NCI-H2227 treated with DMSO at 0.1 percent for 48 hours (cell line): ENCODE results near the gene SORCS2.
"Not testable (repeated sequence)": the region's sequence is repeated elsewhere in the genome, so short reads cannot be mapped to it uniquely, and the experiment has no call there.

ENCODE experiments used
- DNase-seq: peaks from one replicate; lab custom pipeline; 2025; lab: John Stamatoyannopoulos, UW

SORCS2 gene

DNA sequence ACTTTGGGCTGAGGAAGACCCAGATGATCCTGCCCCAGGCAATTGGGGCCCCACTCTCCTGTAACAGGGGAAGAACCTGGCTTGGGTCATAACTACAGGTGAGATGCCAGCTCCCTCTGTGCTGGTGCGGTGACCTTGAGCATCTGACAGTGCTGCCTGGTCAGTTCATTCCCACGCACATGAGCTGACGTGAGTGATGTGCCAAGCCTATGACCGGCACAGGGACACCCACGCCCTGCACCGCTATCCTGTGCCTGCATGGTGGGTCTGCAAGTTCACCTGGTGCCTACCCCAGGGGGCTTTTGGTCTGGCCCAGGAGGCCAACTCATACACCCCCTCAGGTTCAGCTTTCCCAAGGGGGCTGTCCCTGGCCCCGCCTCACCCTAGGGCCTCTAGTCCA is 366.1 kb downstream of the SORCS2 start:
- no peak for DNase-seq

DNA sequence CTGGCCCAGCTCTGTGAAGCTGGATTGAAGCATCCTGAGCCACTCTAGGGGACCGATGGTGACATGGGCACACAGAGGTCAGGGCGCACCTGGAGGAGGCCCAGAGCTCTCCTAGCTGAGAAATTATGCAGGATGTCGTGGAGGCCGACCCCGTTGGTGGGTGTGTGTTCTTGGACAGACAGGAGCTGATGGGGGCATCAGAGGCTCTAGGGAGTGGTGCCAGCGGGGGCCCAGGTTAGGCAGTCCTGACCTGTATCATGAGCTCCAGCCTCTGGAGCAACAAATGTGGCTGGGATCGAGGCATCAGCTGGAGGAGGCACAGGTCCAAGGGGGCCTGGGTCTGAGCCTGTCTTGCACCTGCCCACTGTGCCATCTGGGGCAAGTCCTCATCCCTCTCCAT is 367.0 kb downstream of the SORCS2 start:
- DNase-seq: no peak

DNA sequence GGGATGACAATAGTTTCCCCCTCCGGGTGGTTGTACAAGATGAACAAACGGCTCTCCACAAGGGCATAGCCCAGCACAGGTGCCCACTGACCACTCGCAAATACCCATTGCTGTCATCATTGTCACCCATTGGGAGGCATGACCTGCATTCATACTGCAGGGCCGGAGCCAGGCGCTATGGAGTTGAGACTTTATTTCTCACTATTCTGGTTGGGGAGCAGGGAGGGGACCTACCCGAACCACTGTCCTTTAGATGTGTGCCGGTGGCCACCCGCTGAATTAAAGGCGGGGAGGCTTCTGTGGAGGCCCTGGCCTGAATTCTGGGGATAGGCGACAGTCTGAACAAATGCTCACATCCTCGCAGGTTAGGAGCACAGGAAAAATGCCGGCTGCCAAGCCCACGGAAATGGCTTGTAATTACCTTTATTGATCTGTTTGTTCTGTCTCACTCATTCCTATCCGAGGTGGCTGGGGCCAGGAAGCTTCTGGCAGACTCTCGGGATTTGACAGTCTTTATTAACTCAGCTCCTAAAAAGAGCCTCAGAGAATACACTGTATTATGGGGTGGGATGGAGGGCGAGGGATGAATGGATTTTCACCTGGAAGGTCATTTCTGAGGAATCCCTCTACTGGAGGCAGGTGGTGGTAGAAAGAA is 367.5 kb downstream of the SORCS2 start:
- peak; percentile 34 for DNase-seq

DNA sequence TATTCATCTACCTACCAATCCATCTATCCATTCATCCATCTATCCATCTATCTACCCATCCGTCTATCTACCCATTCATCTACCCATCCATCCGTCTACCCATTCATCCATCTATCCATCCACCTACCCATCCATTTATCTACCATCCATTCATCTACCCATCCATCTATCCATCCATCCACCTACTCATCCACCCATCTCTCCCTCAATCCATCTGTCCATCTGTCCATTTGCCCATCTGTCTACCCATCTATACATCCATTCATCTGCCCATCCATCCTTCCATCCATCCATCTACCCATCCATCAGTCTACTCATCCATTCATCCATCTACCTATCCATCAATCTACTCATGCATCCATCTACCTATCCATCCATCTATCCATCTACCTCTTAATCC is 369.2 kb downstream of the SORCS2 start:
- DNase-seq: no peak

DNA sequence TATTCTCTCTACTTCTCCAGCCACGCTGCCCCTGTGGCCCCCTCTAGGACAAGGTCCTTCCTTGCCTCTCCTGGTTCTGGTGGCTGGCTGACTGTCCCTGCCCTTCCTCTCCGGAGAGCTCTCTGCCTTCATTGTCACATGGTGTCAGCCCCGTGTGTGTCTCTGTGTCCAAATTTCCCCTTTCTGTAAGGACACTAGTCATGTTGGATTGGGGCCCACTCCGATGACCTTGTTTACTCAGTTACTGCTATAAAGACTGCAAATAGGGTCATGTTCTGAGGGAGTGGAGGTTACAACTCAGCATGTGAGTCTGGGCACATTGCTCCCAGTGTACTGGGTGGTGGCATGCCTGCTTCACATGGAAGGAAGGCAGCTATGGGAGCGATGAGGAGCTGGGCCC is 371.9 kb downstream of the SORCS2 start:
- DNase-seq: no peak

DNA sequence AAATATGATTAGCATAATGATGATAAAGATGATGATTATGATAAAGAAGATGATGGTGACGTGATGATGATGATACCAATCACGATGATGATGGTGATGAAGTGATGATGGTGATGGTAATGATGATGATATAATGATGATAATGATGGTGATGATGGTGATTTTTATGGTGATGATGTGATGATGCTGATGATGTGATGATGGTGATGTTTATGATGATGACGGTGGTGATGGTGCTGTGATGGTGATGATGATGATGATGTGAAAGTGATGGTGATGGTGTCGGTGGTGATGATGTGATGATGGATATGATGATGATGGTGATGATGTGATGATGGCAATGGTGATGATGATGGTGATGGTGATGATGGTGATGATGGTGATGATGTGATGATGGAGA is 373.1 kb downstream of the SORCS2 start:
- DNase-seq: no peak

DNA sequence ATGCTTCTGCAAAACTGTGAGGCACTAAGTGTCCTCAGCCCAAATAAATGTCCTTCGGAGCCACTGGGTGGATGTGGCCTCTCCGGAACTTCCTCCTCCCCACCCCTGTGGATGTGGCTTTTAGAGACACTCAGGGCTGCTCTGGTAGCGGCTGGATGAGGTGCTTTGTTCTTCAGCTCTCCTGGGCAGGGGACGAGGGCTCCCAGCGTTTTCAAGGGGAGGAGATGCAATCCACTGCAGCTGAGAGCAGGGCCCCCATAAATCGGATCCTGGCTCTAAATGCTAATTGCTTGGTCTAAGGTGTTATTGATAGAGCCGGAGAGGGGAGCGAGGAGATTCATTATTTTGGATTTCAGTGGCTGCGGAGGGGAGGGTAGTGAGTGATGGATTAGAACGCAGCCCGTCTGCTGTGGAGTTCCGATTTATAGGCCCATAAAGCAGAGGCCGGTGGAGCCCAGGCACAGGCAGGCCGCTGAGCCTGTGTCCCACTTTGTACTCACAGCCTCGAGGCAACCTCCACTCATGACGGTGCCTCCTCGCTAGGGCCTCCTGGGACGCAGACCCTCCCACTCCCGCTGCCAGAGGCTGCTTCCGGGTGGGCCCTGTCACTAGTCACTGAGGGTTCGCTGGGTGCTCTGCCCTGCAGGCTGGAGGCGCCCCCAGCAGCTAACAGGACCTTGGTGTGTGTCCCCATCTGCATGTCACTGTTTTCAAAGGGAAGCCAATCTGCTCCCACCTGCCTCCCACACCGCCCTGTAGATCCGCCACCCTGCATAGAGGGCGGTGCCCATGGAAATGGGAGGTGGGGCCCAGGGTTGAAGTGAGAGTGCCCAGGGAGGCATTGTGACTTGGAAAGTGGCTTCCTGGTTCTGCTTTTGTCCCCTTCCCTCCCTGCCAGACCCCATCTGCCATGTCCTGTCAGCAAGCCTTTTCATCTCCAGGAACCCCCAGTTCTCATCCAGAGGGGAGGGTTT is 377.8 kb downstream of the SORCS2 start:
- DNase-seq: no peak

DNA sequence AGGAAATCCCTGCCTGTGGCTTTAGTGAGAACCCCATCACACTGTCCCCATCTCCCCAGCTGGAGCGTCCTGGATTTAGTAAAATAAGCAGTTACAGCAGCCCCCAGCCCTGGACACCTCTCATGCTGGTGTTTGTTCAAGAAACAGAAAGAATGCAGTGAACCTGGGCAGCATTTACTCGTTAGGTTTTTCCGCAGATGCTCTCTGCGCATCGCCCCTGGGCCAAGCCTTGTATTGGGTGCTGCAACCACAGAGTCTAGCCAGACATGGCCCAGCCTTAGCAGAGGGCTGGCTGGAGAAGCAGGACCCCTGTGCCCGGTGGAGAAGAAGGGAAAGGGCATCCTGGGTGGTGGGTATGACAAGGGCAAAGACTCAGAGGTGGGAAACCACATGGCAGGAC is 378.7 kb downstream of the SORCS2 start:
- DNase-seq: no peak

DNA sequence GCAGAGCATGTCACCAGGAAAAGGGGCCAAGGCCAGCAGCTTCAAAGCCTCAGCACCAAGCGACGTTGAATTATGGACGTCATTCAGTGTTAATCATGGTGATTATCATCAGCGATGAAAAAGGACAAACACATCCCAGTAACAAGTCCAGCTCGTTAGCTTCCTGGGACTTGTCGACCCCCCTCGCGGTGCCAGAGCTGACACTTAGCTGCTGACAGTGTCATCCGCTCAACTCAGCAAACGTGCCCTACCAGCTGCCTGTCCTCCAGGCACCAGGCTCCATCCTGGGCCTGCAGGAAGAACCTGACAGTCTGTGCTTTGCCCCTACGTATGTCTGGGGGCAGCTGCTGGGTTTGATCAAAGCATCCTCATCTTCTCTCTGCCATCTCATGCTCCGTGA is 379.4 kb downstream of the SORCS2 start:
- DNase-seq: no peak

DNA sequence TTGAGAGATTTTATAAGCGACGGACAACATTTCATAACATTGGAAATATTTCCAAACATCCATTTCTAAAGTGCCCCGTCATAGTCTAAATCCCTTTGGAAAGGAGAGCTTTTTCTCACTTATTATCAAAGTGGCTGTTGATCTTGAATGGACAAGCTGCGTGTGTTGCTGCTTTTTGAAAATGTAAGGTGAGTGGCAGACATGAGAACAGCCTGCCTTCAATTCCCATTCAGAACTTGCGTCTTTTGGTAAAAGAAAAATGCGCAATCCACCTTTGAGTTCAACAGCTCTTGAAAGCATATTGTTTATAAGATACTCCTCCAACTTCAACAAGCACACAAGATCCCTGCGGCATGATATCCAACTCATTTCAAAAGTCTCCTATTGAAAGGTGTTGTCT is 380.6 kb downstream of the SORCS2 start:
- DNase-seq: no peak

DNA sequence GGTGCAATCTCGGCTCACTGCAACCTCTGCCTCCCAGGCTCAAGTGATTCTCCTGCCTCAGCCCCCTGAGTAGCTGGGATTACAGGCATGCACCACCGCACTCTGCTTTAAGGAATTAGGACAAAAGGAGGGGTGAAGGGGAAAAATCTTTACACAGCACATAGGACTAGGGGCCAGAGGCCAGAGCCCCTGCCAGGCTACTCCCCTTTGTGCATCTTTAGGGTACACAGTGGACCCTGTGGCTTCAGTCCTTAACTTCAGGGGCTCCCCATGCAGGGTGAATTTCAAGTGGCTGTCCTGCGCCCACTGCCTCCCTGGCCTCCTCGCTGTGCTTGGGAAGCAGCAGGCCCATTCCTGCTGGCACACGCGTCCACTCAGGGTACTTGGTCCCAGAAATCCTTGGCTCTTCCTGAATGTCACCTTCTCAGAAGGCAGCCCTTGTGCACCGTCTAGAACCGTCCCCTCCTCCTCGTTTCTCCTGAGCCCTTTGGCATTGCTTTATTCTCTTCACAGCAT is 381.3 kb downstream of the SORCS2 start:
- no peak for DNase-seq

DNA sequence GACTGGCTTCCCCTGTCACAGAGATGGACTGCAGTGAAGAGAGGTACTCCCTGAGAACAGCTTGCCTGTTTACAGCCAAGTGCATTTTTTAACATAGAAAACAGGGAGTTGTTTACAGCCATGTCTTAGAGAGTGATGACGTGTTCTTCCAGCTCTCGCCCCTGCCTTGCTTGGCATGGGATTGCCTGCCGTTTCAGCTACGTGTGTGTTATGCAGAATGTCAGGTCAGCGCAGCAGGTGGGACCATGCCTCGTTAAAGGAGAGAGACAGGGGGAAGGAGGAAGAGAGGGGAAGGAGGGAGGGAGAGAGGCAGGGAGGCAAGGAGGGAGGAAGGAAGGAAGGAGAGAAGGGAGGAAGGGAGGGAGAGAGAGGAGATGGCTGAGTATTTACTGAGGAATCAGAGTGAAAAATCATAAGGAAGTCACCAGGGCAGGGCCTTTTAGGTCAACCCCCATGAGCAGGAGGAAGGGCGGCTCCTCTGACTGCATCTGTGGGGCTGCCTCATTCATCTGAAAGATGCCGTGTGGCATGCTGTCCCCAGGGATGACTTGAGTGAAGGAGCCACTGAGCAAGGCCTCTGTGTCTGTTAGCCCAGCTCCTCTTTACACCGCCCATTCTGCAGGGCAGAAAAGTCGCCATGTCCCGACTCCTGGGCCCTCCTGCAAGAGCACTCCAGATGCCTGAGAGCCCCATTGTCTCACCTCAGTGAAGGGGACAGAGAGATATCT is 382.1 kb downstream of the SORCS2 start:
- DNase-seq: no peak

DNA sequence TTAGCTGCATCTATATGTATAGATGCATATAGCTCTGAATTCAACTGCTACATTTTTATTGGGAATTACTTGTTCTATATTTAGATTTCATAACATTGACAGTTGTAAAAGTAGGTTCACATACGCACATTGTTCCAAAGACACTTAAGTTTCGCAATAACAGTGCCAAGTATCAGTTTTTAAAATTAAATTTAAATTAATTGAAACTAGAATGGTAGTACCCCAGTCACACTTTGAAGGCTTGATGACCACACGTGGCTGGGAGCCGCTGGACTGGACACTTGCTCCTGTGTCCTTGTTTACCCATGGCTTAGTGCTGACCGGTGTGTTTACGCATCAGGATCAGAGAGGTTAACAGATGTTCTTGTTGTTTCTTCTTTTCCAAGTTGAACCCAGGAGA is 383.1 kb downstream of the SORCS2 start:
- DNase-seq: no peak

DNA sequence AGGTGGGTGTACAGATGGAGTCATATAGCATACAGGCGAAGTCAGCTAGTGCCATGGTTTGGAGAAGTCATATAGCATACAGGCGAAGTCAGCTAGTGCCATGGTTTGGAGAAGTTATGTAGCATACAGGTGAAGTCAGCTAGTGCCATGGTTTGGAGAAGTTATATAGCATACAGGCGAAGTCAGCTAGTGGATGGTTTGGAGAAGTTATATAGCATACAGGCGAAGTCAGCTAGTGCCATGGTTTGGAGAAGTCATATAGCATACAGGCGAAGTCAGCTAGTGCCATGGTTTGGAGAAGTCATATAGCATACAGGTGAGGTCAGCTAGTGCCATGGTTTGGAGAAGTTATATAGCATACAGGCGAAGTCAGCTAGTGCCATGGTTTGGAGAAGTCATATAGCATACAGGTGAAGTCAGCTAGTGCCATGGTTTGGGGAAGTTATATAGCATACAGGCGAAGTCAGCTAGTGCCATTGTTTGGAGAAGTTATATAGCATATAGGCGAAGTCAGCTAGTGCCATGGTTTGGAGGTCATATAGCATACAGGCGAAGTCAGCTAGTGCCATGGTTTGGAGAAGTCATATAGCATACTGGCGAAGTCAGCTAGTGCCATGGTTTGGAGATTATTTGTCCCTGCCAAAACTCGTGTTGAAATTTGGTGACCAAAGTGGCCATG is 385.2 kb downstream of the SORCS2 start:
- not testable (repeated sequence) for DNase-seq

DNA sequence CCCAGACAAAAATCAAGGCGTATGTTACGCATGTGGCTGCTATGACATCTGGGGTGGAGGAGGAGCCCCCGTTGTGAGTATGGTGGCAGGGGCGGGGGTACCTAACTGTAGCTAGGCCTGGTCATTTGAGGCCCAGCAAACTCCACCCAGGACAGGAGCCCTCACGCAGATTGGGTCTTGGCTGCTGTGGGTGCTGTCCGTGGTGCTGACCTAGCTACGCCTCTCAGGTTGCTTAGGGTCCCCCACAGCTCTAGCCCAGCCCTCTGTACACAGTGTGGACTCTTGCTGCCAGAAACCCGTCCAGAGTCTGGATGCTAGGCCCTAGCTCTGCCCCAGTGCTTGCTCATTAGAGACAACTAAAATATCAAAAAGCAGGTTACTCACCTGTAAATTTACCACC is 389.1 kb downstream of the SORCS2 start:
- no peak for DNase-seq

DNA sequence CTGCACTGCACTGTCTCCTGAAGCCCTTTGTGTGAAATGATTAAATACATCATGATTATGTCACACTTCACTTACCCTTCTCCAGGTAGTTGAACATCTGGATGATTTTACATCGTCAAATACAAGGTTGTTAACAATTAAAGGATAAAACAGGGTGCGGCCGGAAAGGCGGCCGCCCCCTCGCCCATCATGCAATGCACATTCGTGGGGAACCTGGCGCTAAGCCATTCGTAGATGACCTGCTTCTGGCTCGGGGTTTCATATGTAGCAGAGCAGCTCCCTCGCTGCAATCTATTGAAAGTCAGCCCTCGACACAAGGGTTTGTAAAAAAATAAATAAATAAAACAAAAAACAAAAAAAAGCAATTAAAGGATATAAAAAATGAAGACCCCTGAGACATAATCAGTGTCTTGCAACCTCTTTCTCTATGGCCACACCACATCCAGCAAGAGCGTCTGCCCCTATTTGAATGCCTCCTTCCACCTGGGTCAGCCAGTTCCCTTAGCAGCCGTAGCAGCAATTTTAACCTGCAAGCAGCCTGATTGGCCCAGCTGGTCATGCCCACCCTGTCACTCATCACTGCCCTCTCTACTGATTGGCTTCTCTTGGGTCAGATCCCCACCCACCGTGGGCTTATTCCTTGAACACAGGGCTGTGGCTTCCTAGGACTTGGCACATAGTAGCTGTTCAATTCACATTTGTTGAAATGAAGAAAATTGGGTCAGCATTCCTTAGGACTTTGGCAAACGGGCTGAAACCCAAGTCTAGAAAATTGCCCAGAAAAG is 390.2 kb downstream of the SORCS2 start:
- no peak for DNase-seq

DNA sequence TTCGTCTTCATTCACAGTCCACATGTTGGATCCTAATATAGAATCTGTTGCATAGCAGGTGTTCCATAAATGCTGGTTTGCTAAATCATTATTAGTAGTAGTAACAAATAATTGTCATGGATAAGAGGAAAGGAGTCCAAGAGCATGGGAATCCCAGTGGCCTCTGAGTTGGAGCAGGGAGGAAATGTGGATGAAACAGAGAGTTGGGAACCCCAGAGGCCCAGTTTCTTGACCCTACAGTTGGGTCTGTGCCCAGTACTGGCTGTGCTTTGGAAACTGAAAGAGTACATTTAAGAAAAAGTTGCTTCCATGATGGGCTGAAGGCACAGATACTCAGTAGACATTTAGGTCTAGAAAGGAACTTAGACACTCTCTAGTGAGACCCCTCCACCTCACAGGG is 391.8 kb downstream of the SORCS2 start:
- no peak for DNase-seq

DNA sequence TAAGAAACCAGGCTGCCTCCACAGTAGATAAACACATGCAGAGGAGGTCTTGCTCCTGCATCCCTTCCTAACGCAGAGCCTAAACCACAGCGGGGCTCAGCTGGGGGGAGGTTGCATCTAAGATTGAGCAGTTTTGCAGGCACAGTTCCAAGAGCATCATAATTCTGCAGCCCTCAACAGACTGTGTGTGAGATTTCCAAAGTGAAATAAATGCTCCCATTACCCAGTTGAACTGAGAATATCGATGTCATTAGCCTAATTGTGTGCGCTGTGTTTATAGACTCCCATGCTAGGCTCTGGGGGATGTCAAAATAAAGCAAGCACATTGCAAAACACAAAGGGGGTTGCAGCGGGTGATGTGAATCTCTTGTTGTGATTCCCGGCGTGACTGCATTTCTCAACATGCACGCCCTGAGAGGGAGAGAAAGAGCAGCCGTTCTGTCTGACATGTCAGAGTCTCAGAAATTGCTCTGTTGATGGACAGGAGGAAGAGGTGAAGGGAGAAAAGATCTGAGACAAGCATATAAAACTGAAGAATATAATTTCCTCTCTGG is 392.3 kb downstream of the SORCS2 start:
- DNase-seq: no peak

DNA sequence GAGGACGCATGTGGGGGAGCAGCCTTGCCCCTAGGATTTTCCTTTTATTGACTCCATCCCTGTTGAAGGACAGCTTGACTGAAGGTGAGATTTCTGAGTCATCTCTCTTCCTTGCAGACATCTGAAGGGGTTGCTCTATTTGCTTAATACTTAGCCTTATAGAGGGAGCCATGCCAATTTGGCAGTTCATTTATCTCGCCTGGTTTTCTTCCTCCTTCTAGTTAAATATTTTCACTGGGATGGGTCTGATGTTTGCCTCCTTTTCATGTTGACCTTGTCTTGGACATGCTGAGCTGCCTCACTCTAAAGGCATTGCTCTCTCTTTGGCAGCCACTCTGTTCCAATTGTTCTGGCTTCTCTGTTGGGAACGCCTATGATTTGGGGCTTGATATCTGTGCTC is 393.4 kb downstream of the SORCS2 start:
- DNase-seq: no peak

DNA sequence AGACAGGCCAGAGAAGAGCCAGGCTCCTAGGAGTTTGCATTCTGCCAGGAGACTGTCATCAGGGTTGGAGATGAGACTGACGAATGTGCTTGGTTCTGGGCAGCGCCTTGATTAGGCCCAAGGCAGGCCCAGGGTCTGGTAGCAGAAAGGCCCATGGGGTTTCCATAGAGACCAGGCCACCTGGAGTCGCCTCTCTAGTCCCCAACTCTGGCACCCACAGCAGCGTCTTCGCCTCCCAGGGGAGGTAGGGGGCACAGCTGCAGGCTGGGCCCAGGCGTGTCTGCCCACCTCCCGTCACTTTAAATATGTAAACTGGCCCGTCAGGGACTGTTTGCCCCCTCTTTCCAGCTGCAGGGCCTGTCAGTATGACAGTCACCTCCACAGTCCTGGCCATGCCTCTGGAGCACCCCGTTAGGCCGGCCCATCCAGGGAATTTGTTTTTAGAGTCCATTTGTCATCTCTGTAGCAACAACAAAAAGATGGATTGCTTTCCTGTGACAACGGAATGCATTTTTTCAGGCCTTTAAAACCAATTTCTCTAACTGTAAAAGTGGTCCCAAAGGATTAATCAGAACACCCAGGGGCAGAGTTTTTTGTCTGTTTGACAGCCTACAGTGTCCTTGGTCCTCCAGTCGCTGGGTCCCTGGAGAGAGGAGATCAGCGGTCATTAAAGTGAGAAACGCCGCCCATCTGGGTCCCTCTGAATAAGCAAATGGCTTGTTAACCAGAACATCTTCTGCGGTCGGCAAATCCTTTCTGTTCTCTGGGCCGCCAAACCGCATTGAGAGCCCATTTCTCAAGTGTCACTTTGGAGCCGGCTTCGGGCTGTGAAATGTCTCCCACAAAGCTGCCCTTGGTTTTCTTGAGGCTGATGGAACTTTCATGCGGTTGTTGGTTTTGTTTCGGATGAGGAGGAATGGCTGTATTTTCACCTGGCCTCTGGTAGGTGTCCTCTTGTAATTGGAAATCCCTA is 395.4 kb downstream of the SORCS2 start:
- DNase-seq: no peak
